H1 (cell line): Measurements from ENCODE around the gene VSX2. TPM values are rescaled to one million over a fixed set of nuclear protein-coding genes. Genes with fewer than 3 reads are reported as not detected.

Experiments
- HDAC2 ChIP-seq, 2 experiments: fragments of 300-600 bp in 1 of 2; sonication (generic) in 1 of 2; IDR thresholded peaks; 2 replicates each; pipeline ENCODE4 v1.6.1; 2011 to 2012; ENCODE audit warnings: low read depth in 2 of 2, low read length in 2 of 2, mild to moderate bottlenecking in 2 of 2, moderate library complexity in 2 of 2, borderline replicate concordance in 1 of 2, inconsistent platforms in 1 of 2
- KDM1A ChIP-seq: fragments of 200-600, 300-600 bp; sonication (generic); IDR thresholded peaks from 2 replicates; pipeline ENCODE4 v1.7.1; 2016; ENCODE audit warnings: mild to moderate bottlenecking, low read length, borderline replicate concordance
- SIX5 ChIP-seq: IDR thresholded peaks from 2 replicates; pipeline ENCODE4 v1.6.1; 2011; ENCODE audit warnings: mild to moderate bottlenecking, low read depth, low read length
- TBP ChIP-seq: IDR thresholded peaks from 2 replicates; pipeline ENCODE4 v1.6.1; 2011; ENCODE audit warnings: low read depth, low read length, improper control_type of control experiment
- polyA plus RNA-seq, 7 experiments: library from polyadenylated mRNA; depleted of rRNA in 3 of 7; stranded (reverse) in 5 of 7; unstranded in 2 of 7; fragments of >200 nt in 5 of 7; fragments of 200-250 nt in 2 of 7; gene quantifications; 1 replicate in 5 of 7; 2 replicates in 1 of 7; 4 replicates in 1 of 7; pipeline versions ENCODE4 v1.2.1 to v1.2.3, GENCODE V29; 2011 to 2013; ENCODE audit warnings: missing spikeins in 2 of 7, mixed read lengths in 2 of 7
- total RNA-seq: library from RNA; stranded (reverse); fragmentation: NEBNext Ultra II Directional; extraction: Animal tissue kit (Norgen Biotek cat#: 25700); gene quantifications from 2 replicates; pipeline ENCODE4 v1.2.1, GENCODE V29; 2021

Gene VSX2
- total and polyA plus RNA-seq, 2 of the 8 experiments (the other 6 are each of a cell fraction or from before 2014, with no cell fraction given) = 0.08 to 0.22 TPM

- TF ChIP-seq SIX5 (no peak), TBP (no peak), KDM1A (no peak), HDAC2 (IDR thresholded peaks at IDR 0.05; ENCODE audit: borderline replicate concordance in 1 of 2, low read depth in 2 of 2, low read length in 2 of 2) (no peak)
- TF ChIP-seq, all 59 proteins: peak for 0
These were observed 50.6 kb downstream of the VSX2 start (continued) for GRCh38 chr14:74289801-74290200.
